ENCODE measurements around the gene SSBP2. TPM values are rescaled to one million over a fixed set of nuclear protein-coding genes. Genes with fewer than 3 reads are reported as not detected.

Gene SSBP2
- total RNA-seq, 4 donors from 2014 or later: 54.1 to 136 (median 69.8) TPM

DNA sequence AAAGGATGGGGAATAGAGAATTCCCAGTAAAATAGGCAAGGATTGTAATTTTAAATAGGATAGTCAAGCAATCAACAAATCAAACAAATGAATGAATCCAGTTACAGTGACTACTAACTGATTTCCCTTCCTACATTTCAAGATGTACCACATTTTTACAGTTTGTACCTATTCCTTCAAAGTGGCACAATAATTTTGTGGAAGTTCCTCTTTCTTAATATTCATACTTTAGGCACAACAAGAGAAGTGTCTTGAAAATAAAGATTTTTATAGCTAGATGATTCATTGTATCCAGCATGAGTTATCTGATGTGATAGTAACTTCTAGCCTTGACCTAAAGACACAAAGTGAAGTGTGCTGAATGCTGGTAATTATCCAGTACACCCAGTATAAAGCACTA is 234.8 kb downstream of the SSBP2 start:
- TF ChIP-seq EP300 (IDR thresholded peaks at IDR 0.05): no peak
- no peak for TF ChIP-seq POLR2AphosphoS5 (IDR thresholded peaks at IDR 0.05)
- TF ChIP-seq, protein P1, sequence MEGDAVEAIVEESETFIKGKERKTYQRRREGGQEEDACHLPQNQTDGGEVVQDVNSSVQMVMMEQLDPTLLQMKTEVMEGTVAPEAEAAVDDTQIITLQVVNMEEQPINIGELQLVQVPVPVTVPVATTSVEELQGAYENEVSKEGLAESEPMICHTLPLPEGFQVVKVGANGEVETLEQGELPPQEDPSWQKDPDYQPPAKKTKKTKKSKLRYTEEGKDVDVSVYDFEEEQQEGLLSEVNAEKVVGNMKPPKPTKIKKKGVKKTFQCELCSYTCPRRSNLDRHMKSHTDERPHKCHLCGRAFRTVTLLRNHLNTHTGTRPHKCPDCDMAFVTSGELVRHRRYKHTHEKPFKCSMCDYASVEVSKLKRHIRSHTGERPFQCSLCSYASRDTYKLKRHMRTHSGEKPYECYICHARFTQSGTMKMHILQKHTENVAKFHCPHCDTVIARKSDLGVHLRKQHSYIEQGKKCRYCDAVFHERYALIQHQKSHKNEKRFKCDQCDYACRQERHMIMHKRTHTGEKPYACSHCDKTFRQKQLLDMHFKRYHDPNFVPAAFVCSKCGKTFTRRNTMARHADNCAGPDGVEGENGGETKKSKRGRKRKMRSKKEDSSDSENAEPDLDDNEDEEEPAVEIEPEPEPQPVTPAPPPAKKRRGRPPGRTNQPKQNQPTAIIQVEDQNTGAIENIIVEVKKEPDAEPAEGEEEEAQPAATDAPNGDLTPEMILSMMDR (IDR thresholded peaks at IDR 0.05): no peak
- no peak for TF ChIP-seq POLR2A (IDR thresholded peaks at IDR 0.05)
- no peaks in the 10 kb centered on the region for H3K9me3 ChIP-seq
- no peak overlapping the region for H3K27ac ChIP-seq
- H3K36me3 ChIP-seq: no peaks in the 10 kb centered on the region
- H3K27me3 ChIP-seq: no peaks in the 10 kb centered on the region
- H3K4me3 ChIP-seq: no peak overlapping the region
- DNase-seq (ENCODE audit: low spot score in 2 of 2): no peak
- no peaks in the 10 kb centered on the region for H3K4me1 ChIP-seq

DNA sequence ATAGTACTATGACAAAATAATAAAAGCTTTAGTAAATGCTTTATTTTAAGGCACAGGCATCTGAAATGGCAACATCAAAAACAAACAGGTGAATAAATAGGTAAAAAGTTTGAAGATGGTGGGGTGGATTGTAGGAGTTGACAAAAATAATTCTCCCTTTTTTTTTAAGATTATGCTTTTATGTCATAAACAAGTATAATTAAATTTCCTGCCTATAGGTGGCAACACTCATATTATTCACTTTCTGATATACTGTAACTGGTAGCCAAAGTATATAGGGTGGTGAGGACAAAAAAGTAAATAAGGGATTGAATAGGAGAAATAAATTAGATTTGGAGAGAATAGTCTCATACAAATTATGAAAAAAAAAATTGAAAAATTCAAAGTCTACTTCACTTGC is 236.9 kb downstream of the SSBP2 start:
- Histone ChIP-seq H3K4me3 (no peak overlapping the region), H3K4me1 (no peaks in the 10 kb centered on the region)
- no peak for DNase-seq (ENCODE audit: low spot score in 2 of 2)

DNA sequence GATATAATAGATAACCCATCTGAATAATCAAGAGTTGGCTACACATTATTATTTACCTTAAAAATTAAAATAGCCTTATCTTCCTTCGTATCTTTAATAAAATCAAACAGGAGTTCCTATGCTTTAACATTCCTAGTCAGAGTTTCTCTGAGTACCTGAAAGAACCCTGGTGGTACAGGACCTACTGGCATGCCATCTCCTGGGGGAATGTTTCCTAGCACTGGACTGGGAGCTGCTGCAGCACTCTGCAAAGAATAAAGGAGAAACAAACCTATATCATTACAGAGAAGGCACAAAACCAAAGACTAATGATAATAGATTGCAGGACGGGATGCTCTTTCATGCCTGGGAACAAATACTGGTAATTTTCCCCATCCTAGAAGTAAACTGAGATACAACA is 237.4 kb downstream of the SSBP2 start:
- H3K27me3 ChIP-seq: no peaks in the 10 kb centered on the region
- H3K27ac ChIP-seq: no peak overlapping the region
- H3K4me1 ChIP-seq: no peaks in the 10 kb centered on the region
- no peak overlapping the region for H3K4me3 ChIP-seq
- TF ChIP-seq EP300 (IDR thresholded peaks at IDR 0.05) (no peak), POLR2AphosphoS5 (IDR thresholded peaks at IDR 0.05) (no peak), POLR2A (IDR thresholded peaks at IDR 0.05) (no peak)
- TF ChIP-seq, protein P1 (IDR thresholded peaks at IDR 0.05): no peak
- no peaks in the 10 kb centered on the region for H3K36me3 ChIP-seq
- DNase-seq (ENCODE audit: low spot score in 2 of 2): no peak
- 90% methylated on average over 2 of the region's 2 CpGs for WGBS
- H3K9me3 ChIP-seq: no peaks in the 10 kb centered on the region

More for the DNA sequence above, 236.9 kb downstream of the SSBP2 start:
- Histone ChIP-seq H3K36me3 (no peaks in the 10 kb centered on the region), H3K27me3 (no peaks in the 10 kb centered on the region), H3K27ac (no peak overlapping the region), H3K9me3 (no peaks in the 10 kb centered on the region)
- TF ChIP-seq POLR2AphosphoS5 (IDR thresholded peaks at IDR 0.05) (no peak), POLR2A (IDR thresholded peaks at IDR 0.05) (no peak), EP300 (IDR thresholded peaks at IDR 0.05) (no peak)
- TF ChIP-seq, protein P1 (IDR thresholded peaks at IDR 0.05): no peak

DNA sequence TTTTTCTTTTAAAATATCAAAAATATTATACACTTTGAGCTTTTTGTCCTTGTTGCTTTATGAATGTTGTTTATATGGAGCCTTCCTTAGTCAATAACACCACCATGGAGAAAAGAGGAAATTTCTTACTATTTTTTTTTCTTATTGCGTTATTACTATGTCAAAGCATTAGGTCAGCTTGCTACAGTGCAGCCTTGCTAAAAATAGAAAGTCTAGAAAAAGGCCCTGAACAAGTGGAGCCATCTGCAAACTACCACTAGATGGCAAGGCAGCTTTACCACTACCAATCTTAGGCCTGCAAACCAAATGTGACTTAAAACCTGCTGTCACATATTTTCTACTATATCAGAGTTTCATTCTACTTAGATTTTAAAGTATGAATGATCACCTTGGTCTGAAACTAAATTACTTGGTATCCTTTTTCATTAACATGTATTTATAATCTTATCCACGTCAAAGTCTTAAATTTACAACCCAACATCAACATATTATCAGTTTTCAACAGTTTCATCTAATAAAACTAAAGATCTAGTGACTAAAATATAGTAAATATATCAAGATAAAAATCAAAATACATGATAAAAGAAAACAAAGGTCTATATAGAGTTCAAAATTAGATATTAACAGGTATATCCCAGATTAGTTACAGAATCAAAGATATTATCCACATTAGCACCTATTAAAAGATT is 243.9 kb downstream of the SSBP2 start:
- H3K27ac ChIP-seq: no peak overlapping the region
- no peak overlapping the region for H3K4me3 ChIP-seq
- peak in 1 of 2 donors; percentile 60 for DNase-seq (ENCODE audit: low spot score in 2 of 2)
- H3K9me3 ChIP-seq: no peaks in the 10 kb centered on the region
- 25% methylated on average over 2 of the region's 2 CpGs for WGBS
- TF ChIP-seq POLR2AphosphoS5 (IDR thresholded peaks at IDR 0.05) (peak in 1 of 3 donors; percentile 27), EP300 (IDR thresholded peaks at IDR 0.05) (no peak), POLR2A (IDR thresholded peaks at IDR 0.05) (no peak)
- TF ChIP-seq, protein P1 (IDR thresholded peaks at IDR 0.05): peak; percentile 78 to 84
- H3K36me3 ChIP-seq: no peaks in the 10 kb centered on the region
- H3K4me1 ChIP-seq: peaks cover 9% of the 10 kb centered on the region
- H3K27me3 ChIP-seq: no peaks in the 10 kb centered on the region

DNA sequence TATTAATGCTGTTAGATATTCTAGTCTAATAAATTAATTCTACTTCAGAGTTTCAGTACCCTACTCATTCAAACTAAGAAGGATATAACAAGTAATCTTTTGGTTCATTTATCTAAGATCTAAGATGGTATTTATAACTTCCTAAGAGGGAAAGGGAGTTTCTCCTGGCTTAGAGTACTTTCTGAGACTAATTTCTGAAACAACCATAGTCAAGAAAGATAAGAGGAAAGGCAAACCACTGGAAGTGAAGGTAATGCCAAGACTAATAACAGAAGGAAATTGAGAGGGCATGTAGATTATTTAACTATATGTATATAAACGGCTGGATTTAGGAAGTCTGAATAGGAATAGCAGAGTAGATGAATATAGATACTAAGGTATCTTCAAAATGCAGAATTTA is 244.5 kb downstream of the SSBP2 start:
- no peaks in the 10 kb centered on the region for H3K27me3 ChIP-seq
- H3K4me1 ChIP-seq: peaks cover 9% of the 10 kb centered on the region
- TF ChIP-seq, protein P1 (IDR thresholded peaks at IDR 0.05): no peak
- no peak for TF ChIP-seq POLR2AphosphoS5 (IDR thresholded peaks at IDR 0.05)
- TF ChIP-seq POLR2A (IDR thresholded peaks at IDR 0.05): no peak
- TF ChIP-seq EP300 (IDR thresholded peaks at IDR 0.05): no peak
- DNase-seq (ENCODE audit: low spot score in 2 of 2): no peak
- H3K9me3 ChIP-seq: no peaks in the 10 kb centered on the region
- H3K36me3 ChIP-seq: no peaks in the 10 kb centered on the region
- 34% methylated on average over 1 of the region's 1 CpG for WGBS
- H3K4me3 ChIP-seq: no peak overlapping the region
- no peak overlapping the region for H3K27ac ChIP-seq

All from suprapubic skin (tissue), 4 donors.